K562 (cell line): ENCODE results near the gene ATAD3C.

Source experiments
- POLR2AphosphoS5 ChIP-seq: IDR thresholded peaks from 2 replicates; pipeline ENCODE4 v1.6.1; 2011; ENCODE audit warnings: mild to moderate bottlenecking, low read depth, low read length, moderate library complexity; ENCODE audit not compliant: control insufficient read depth, insufficient read depth
- SETDB1 ChIP-seq: IDR thresholded peaks from one replicate; pipeline ENCODE4 v1.6.1; 2012; ENCODE audit warnings: low read length, control low read depth, inconsistent platforms
- SPI1 ChIP-seq: IDR thresholded peaks from 2 replicates; pipeline ENCODE4 v1.6.1; 2011; ENCODE audit warnings: low read depth, low read length, control low read depth, borderline replicate concordance
- TBP ChIP-seq: optimal IDR thresholded peaks from 2 replicates; pipeline ENCODE3; 2011; ENCODE audit warnings: low read depth, low read length, improper control_type of control experiment
- ZNF12 ChIP-seq: sonication (generic); formaldehyde crosslinking; IDR thresholded peaks from 2 replicates; pipeline ENCODE4 v1.4.0; 2020; ENCODE audit warnings: mild to moderate bottlenecking, missing genetic modification reagents
- TF ChIP-seq, protein P1 (sequence below): sonication (generic); formaldehyde crosslinking; IDR thresholded peaks from 2 replicates; pipeline ENCODE4 v1.8.0; 2023; ENCODE audit warnings: mild to moderate bottlenecking, missing genetic modification reagents
- TF ChIP-seq, protein P2 (sequence below): sonication (generic); formaldehyde crosslinking; IDR thresholded peaks from 2 replicates; pipeline ENCODE4 v1.8.1; 2023; ENCODE audit warnings: mild to moderate bottlenecking, missing genetic modification reagents
- TF ChIP-seq, protein P3 (sequence below), 2 experiments: fragments of 450-650 bp; conservative IDR thresholded peaks; 2 replicates each; pipeline ENCODE4 v1.6.1; 2017; ENCODE audit warnings: mild to moderate bottlenecking in 2 of 2, moderate library complexity in 2 of 2
- TF ChIP-seq, protein P4 (sequence below): sonication (generic); formaldehyde crosslinking; IDR thresholded peaks from 2 replicates; pipeline ENCODE4 v1.8.0; 2022; ENCODE audit warnings: mild to moderate bottlenecking, missing genetic modification reagents, borderline replicate concordance
- TF ChIP-seq, protein P5 (sequence below): fragments of 450-650 bp; conservative IDR thresholded peaks from 2 replicates; pipeline ENCODE4 v1.6.1; 2016; ENCODE audit warnings: missing genetic modification characterization, low read depth, mild to moderate bottlenecking, control low read depth, missing compliant biosample characterization

DNA sequence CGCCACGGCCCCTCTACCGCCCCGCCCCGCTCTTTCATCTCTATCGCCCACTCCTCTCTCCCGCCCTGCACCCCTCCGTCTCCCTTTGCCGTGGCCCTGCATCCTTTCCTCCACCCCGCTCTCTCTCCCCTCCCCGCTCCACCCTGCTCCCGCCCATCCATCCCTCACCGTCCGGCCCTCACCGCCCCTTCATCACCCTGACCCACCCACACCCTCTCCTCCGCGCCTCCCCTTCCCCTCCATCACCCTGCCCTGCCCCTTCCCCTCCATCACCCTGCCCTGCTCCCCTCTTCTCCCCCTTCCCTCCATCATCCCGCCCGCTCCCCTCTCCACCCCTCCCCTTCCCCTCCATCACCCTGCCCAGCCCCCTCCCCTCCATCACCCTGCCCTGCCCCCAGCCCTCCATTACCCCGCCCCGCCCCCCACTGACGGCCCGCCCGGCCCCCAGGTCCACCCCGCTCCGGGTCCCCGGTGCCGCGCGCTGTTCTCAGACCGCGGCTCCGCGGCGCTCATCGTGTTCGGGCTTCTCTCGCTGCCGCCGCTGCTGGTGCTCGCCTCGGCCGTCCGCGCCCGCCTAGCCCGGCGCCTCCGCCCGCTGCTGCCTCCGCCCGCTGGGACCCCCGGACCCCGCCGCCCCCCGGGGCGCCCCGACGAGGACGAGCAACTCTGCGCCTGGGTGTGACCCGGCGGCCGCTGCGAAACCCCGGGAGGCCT is 22.2 kb upstream of the ATAD3C start:
- TF ChIP-seq, protein P1, sequence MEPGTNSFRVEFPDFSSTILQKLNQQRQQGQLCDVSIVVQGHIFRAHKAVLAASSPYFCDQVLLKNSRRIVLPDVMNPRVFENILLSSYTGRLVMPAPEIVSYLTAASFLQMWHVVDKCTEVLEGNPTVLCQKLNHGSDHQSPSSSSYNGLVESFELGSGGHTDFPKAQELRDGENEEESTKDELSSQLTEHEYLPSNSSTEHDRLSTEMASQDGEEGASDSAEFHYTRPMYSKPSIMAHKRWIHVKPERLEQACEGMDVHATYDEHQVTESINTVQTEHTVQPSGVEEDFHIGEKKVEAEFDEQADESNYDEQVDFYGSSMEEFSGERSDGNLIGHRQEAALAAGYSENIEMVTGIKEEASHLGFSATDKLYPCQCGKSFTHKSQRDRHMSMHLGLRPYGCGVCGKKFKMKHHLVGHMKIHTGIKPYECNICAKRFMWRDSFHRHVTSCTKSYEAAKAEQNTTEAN (CRISPR knock-in tag), result no peak
- TF ChIP-seq POLR2AphosphoS5 (no peak), SETDB1 (no peak), TBP (no peak), SPI1 (no peak), ZNF12 (CRISPR knock-in tag) (no peak)
- TF ChIP-seq, protein P2, sequence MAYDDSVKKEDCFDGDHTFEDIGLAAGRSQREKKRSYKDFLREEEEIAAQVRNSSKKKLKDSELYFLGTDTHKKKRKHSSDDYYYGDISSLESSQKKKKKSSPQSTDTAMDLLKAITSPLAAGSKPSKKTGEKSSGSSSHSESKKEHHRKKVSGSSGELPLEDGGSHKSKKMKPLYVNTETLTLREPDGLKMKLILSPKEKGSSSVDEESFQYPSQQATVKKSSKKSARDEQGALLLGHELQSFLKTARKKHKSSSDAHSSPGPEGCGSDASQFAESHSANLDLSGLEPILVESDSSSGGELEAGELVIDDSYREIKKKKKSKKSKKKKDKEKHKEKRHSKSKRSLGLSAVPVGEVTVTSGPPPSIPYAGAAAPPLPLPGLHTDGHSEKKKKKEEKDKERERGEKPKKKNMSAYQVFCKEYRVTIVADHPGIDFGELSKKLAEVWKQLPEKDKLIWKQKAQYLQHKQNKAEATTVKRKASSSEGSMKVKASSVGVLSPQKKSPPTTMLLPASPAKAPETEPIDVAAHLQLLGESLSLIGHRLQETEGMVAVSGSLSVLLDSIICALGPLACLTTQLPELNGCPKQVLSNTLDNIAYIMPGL (CRISPR knock-in tag), result no peak
- TF ChIP-seq, protein P3, sequence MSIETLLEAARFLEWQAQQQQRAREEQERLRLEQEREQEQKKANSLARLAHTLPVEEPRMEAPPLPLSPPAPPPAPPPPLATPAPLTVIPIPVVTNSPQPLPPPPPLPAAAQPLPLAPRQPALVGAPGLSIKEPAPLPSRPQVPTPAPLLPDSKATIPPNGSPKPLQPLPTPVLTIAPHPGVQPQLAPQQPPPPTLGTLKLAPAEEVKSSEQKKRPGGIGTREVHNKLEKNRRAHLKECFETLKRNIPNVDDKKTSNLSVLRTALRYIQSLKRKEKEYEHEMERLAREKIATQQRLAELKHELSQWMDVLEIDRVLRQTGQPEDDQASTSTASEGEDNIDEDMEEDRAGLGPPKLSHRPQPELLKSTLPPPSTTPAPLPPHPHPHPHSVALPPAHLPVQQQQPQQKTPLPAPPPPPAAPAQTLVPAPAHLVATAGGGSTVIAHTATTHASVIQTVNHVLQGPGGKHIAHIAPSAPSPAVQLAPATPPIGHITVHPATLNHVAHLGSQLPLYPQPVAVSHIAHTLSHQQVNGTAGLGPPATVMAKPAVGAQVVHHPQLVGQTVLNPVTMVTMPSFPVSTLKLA (conservative IDR thresholded peaks at IDR 0.05), result no peak
- TF ChIP-seq, protein P4, sequence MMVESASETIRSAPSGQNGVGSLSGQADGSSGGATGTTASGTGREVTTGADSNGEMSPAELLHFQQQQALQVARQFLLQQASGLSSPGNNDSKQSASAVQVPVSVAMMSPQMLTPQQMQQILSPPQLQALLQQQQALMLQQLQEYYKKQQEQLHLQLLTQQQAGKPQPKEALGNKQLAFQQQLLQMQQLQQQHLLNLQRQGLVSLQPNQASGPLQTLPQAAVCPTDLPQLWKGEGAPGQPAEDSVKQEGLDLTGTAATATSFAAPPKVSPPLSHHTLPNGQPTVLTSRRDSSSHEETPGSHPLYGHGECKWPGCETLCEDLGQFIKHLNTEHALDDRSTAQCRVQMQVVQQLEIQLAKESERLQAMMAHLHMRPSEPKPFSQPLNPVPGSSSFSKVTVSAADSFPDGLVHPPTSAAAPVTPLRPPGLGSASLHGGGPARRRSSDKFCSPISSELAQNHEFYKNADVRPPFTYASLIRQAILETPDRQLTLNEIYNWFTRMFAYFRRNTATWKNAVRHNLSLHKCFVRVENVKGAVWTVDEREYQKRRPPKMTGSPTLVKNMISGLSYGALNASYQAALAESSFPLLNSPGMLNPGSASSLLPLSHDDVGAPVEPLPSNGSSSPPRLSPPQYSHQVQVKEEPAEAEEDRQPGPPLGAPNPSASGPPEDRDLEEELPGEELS (CRISPR knock-in tag), result no peak
- TF ChIP-seq, protein P5, sequence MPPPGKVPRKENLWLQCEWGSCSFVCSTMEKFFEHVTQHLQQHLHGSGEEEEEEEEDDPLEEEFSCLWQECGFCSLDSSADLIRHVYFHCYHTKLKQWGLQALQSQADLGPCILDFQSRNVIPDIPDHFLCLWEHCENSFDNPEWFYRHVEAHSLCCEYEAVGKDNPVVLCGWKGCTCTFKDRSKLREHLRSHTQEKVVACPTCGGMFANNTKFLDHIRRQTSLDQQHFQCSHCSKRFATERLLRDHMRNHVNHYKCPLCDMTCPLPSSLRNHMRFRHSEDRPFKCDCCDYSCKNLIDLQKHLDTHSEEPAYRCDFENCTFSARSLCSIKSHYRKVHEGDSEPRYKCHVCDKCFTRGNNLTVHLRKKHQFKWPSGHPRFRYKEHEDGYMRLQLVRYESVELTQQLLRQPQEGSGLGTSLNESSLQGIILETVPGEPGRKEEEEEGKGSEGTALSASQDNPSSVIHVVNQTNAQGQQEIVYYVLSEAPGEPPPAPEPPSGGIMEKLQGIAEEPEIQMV (tag), result no peak
